ENCODE results near the gene C14orf180.

GRCh38 chr14:104530646-104531045 lies 48.9 kb upstream of the C14orf180 start:
- TF ChIP-seq POLR2A (IDR thresholded peaks at IDR 0.05) (no peak), CTCF (IDR thresholded peaks at IDR 0.05) (no peak)
